MCF 10A (cell line): ENCODE results near the gene SH3BP5. TPM values are rescaled to one million over a fixed set of nuclear protein-coding genes. Genes with fewer than 3 reads are reported as not detected.

Source experiments
- BruUV-seq: library from RNA; stranded (reverse); fragments of 400-500 nt; replicated peaks from 2 replicates; lab custom pipeline; 2021; lab: Mats Ljungman, UMichigan
- CTCF ChIA-PET: fragments of 300-600 bp; sonication (Branson Sonifier 250); formaldehyde crosslinking; extraction: SDS; loops from one replicate; lab custom pipeline; 2021; ENCODE audit warnings: antibody characterized with exemption, inconsistent platforms; lab: Yijun Ruan, JAX
- POLR2A ChIA-PET: fragments of 300-600, 350-650 bp; sonication (Branson Sonifier 250); formaldehyde crosslinking; extraction: SDS; loops from one replicate; lab custom pipeline; 2020; ENCODE audit warnings: antibody characterized with exemption, inconsistent platforms; lab: Yijun Ruan, JAX
- DNase-seq: peaks from one replicate; pipeline ENCODE4 v3.0.0-alpha.2; 2018; ENCODE audit not compliant: unreplicated experiment
- H3K27ac Mint-ChIP-seq: one replicate; pipeline ENCODE4 v1.8.0; 2022; ENCODE audit warnings: mild to moderate bottlenecking, low read depth, mixed read lengths; ENCODE audit not compliant: unreplicated experiment
- H3K27me3 Mint-ChIP-seq: one replicate; pipeline ENCODE4 v1.8.0; 2022; ENCODE audit warnings: mixed read lengths; ENCODE audit not compliant: insufficient read depth, unreplicated experiment
- H3K36me3 Mint-ChIP-seq: one replicate; pipeline ENCODE4 v1.8.0; 2022; ENCODE audit warnings: mild to moderate bottlenecking, moderate library complexity, mixed read lengths; ENCODE audit not compliant: insufficient read depth, unreplicated experiment
- H3K4me1 Mint-ChIP-seq: one replicate; pipeline ENCODE4 v1.8.0; 2022; ENCODE audit warnings: mixed read lengths; ENCODE audit not compliant: insufficient read depth, unreplicated experiment
- H3K4me3 Mint-ChIP-seq: one replicate; pipeline ENCODE4 v1.8.0; 2022; ENCODE audit warnings: mild to moderate bottlenecking, moderate library complexity, mixed read lengths; ENCODE audit not compliant: unreplicated experiment
- H3K9me3 Mint-ChIP-seq: one replicate; pipeline ENCODE4 v1.8.0; 2022; ENCODE audit warnings: mixed read lengths; ENCODE audit not compliant: unreplicated experiment
- CTCF ChIP-seq: fragments of 200-600 bp; IDR thresholded peaks from one replicate; pipeline ENCODE4 v1.8.0; 2022; ENCODE audit warnings: antibody characterized with exemption, mild to moderate bottlenecking; ENCODE audit not compliant: unreplicated experiment
- intact Hi-C: fragments of 100-400 bp; cut with micrococcal nuclease; formaldehyde crosslinking; loops from 2 replicates; pipeline ENCODE4 v1.14.1; 2022
- total RNA-seq: library from RNA; stranded (reverse); gene quantifications from 2 replicates; pipeline ENCODE4 v1.2.3, GENCODE V29; 2022

Gene SH3BP5
- total RNA-seq, 1 experiment from 2014 or later, result 8.8 TPM

GRCh38 chr3:15228147-15228546 lies 104.2 kb downstream of the SH3BP5 start:
- no peak for TF ChIP-seq CTCF
- no TSS peak for BruUV-seq
- no peak for DNase-seq
- ChIA-PET CTCF (interaction anchor here (1.0 kb wide), 1 partner anchor 9 kb away, joined by 3 read pairs; no protein-coding TSS in a partner anchor), POLR2A (no interaction called here)
- H3K4me1 Mint-ChIP-seq, result no peaks in the 10 kb centered on the region
- H3K36me3 Mint-ChIP-seq, result peaks cover 92% of the 10 kb centered on the region
- intact Hi-C loops, result no loop called here
- no peaks in the 10 kb centered on the region for H3K27me3 Mint-ChIP-seq
- no peaks in the 10 kb centered on the region for H3K9me3 Mint-ChIP-seq
- no peak overlapping the region for H3K27ac Mint-ChIP-seq
- no peak overlapping the region for H3K4me3 Mint-ChIP-seq

- BruUV-seq, result no TSS peak
- Mint-ChIP-seq H3K9me3 (no peaks in the 10 kb centered on the region), H3K4me3 (no peak overlapping the region), H3K27me3 (no peaks in the 10 kb centered on the region), H3K27ac (no peak overlapping the region), H3K4me1 (no peaks in the 10 kb centered on the region), H3K36me3 (peaks cover 95% of the 10 kb centered on the region)
- intact Hi-C loops, result no loop called here
- peak; percentile 33 for DNase-seq
- CTCF ChIA-PET, result interaction anchor here (0.8 kb wide), 1 partner anchor 181 kb away, joined by 4 read pairs; no protein-coding TSS in a partner anchor
- POLR2A ChIA-PET, result interaction anchor here (0.7 to 1.1 kb wide), 3 partner anchors 18 to 277 kb away, joined by 3 to 5 read pairs (median 3); partner anchors contain the start of genes CAPN7 and RBSN
- TF ChIP-seq CTCF, result no peak
Observed at GRCh38 chr3:15223685-15224572, 108.5 kb downstream of the SH3BP5 start.

GRCh38 chr3:15221574-15222217 lies 110.7 kb downstream of the SH3BP5 start:
- no peaks in the 10 kb centered on the region for H3K27me3 Mint-ChIP-seq
- ChIA-PET POLR2A (interaction anchor here (0.8 to 1.2 kb wide), 4 partner anchors 14 to 73 kb away, joined by 3 to 7 read pairs (median 4); partner anchors contain the start of gene CAPN7), CTCF (interaction anchor here (0.6 to 3.3 kb wide), 8 partner anchors 16 to 1739 kb away, joined by 3 to 18 read pairs (median 4); partner anchors contain the start of gene CAPN7)
- intact Hi-C loops, result no loop called here
- BruUV-seq, result no TSS peak
- H3K4me3 Mint-ChIP-seq, result no peak overlapping the region
- TF ChIP-seq CTCF, result no peak
- H3K4me1 Mint-ChIP-seq, result no peaks in the 10 kb centered on the region
- H3K9me3 Mint-ChIP-seq, result no peaks in the 10 kb centered on the region
- peaks cover 99% of the 10 kb centered on the region for H3K36me3 Mint-ChIP-seq
- no peak overlapping the region for H3K27ac Mint-ChIP-seq
- DNase-seq, result no peak

- H3K9me3 Mint-ChIP-seq, result no peaks in the 10 kb centered on the region
- intact Hi-C loops, result no loop called here
Observed at GRCh38 chr3:15220661-15221060, 111.7 kb downstream of the SH3BP5 start.

More at GRCh38 chr3:15220661-15221060, 111.7 kb downstream of the SH3BP5 start:
- H3K27me3 Mint-ChIP-seq, result no peaks in the 10 kb centered on the region
- DNase-seq, result no peak
- peaks cover 100% of the 10 kb centered on the region for H3K36me3 Mint-ChIP-seq
- ChIA-PET POLR2A (interaction anchor here (0.9 kb wide), 1 partner anchor 15 kb away, joined by 4 read pairs; the partner anchor contains the start of gene CAPN7), CTCF (interaction anchor here (1.1 to 3.3 kb wide), 3 partner anchors 17 to 112 kb away, joined by 6 to 18 read pairs (median 13); no protein-coding TSS in a partner anchor)
- TF ChIP-seq CTCF, result no peak
- no peaks in the 10 kb centered on the region for H3K4me1 Mint-ChIP-seq
- no peak overlapping the region for H3K27ac Mint-ChIP-seq
- no TSS peak for BruUV-seq
- H3K4me3 Mint-ChIP-seq, result no peak overlapping the region
